Kidney (tissue), 14 donors: Measurements from ENCODE around the gene TBC1D17. TPM values are rescaled to one million over a fixed set of nuclear protein-coding genes. Genes with fewer than 3 reads are reported as not detected.

Experiments used
- DNase-seq, 5 donors: peaks; one replicate each; pipeline ENCODE4 v3.0.0-alpha.2; 2013 to 2020
- FAIRE-seq: peaks from 2 replicates; lab custom pipeline; 2012; peaks lifted over from hg19 to GRCh38; lab: Jason Lieb, UNC
- H3K27ac ChIP-seq, 2 donors: one replicate each; pipeline ENCODE4 v1.7.0; 2013; ENCODE audit warnings: low read depth in 2 of 2, low read length in 2 of 2, inconsistent platforms in 1 of 2
- H3K27me3 ChIP-seq: one replicate; pipeline ENCODE4 v1.7.1; 2013; ENCODE audit warnings: low read length, inconsistent platforms; ENCODE audit not compliant: control insufficient read depth, insufficient read depth
- H3K36me3 ChIP-seq, 3 donors: one replicate each; pipeline versions ENCODE4 v1.7.0 to v1.7.1; 2013; ENCODE audit warnings: low read length in 3 of 3, control low read depth in 1 of 3, inconsistent platforms in 1 of 3; ENCODE audit not compliant: insufficient read depth in 3 of 3, control insufficient read depth in 2 of 3
- H3K4me1 ChIP-seq, 3 donors: one replicate each; pipeline versions ENCODE4 v1.7.0 to v1.7.1; 2013; ENCODE audit warnings: low read length in 3 of 3, inconsistent platforms in 1 of 3, low read depth in 1 of 3; ENCODE audit not compliant: control insufficient read depth in 2 of 3, insufficient read depth in 2 of 3
- H3K4me3 ChIP-seq, 3 donors: one replicate each; pipeline versions ENCODE4 v1.7.0 to v1.8.1; 2013; ENCODE audit warnings: low read length in 3 of 3, control low read depth in 1 of 3, inconsistent platforms in 1 of 3
- H3K9ac ChIP-seq, 3 donors: one replicate each; pipeline versions ENCODE4 v1.7.0 to v1.7.1; 2013; ENCODE audit warnings: low read length in 3 of 3, control low read depth in 1 of 3, inconsistent platforms in 1 of 3
- H3K9me3 ChIP-seq, 3 donors: one replicate each; pipeline versions ENCODE4 v1.7.0 to v1.7.1; 2013; ENCODE audit warnings: low read length in 3 of 3, control low read depth in 1 of 3, inconsistent platforms in 1 of 3; ENCODE audit not compliant: control insufficient read depth in 2 of 3, insufficient read depth in 1 of 3
- CTCF ChIP-seq: IDR thresholded peaks from 3 replicates; pipeline ENCODE4 v1.5.1; 2012; ENCODE audit warnings: mild to moderate bottlenecking, moderate library complexity, borderline replicate concordance; ENCODE audit not compliant: insufficient read depth; ENCODE audit errors: extremely low read depth
- intact Hi-C: fragments of 100-400 bp; cut with DNase I; formaldehyde crosslinking; loops from one replicate; pipeline ENCODE4 v1.11.1; 2022
- polyA plus RNA-seq: library from polyadenylated mRNA; stranded (reverse); fragments of 350-450 nt; fragmentation: Illumina TruSeq; extraction: RNeasy Lipid Tissue Mini Kit (QIAGEN cat#74804); gene quantifications from one replicate; pipeline ENCODE4 v1.2.3, GENCODE V29; 2014; ENCODE audit warnings: low read depth, low replicate concordance; ENCODE audit not compliant: insufficient read depth
- total RNA-seq: library from RNA; stranded (reverse); fragmentation: NEBNext Ultra II Directional; extraction: Animal tissue kit (Norgen Biotek cat#: 25700); gene quantifications from one replicate; pipeline ENCODE4 v1.2.1, GENCODE V29; 2021
- donor health status: control.
- donor health status: control.
- donor health status: control.
- donor health status: control.
- donor health status: control.
- donor health status: DM: yes; HTN: yes; CAD: no.
- donor health status: Normal renal cell carcinoma (clear cell type).

Gene TBC1D17
- total and polyA plus RNA-seq, 2 donors from 2014 or later, result 34.8 to 43.6 TPM

- Histone ChIP-seq H3K9ac (peak overlapping the region in 2 of 3 donors; percentile 63 to 94), H3K36me3 (peaks cover 0 to 3% (median 3%) of the 10 kb centered on the region in 3 donors), H3K27me3 (no peaks in the 10 kb centered on the region), H3K27ac (peak overlapping the region; percentile 82 to 99), H3K4me1 (peaks cover 0 to 17% (median 9%) of the 10 kb centered on the region in 3 donors), H3K9me3 (no peaks in the 10 kb centered on the region), H3K4me3 (peak overlapping the region; percentile 3 to 91 (median 87))
- intact Hi-C loops, result no loop called here
- FAIRE-seq, result no peak
- TF ChIP-seq CTCF, result no peak
- no peak for DNase-seq
Measured at GRCh38 chr19:49850221-49850486, 27.3 kb upstream of the TBC1D17 start.

GRCh38 chr19:49850487-49851342, 26.8 kb upstream of the TBC1D17 start, which contains the start of gene PTOV1:
Gene PTOV1 (plus strand): TSS chr19:49851159.
- Histone ChIP-seq H3K4me3 (peak within 1 kb of the TSS; percentile 76 to 91 (median 87)), H3K27me3 (no peaks in the 10 kb centered on the region), H3K9ac (peak within 1 kb of the TSS; percentile 51 to 94 (median 85)), H3K27ac (peak within 1 kb of the TSS; percentile 98 to 99), H3K9me3 (no peaks in the 10 kb centered on the region), H3K36me3 (peaks cover 0 to 6% (median 5%) of the 10 kb centered on the region in 3 donors), H3K4me1 (peaks cover 0 to 17% (median 9%) of the 10 kb centered on the region in 3 donors)
- intact Hi-C loops, result no loop called here
- DNase-seq (peak; percentile 92 to 96 (median 96)), FAIRE-seq (no peak)
- no peak for TF ChIP-seq CTCF

GRCh38 chr19:49851456-49852259, 25.8 kb upstream of the TBC1D17 start:
- H3K9me3 ChIP-seq, result no peaks in the 10 kb centered on the region
- H3K4me3 ChIP-seq, result peak overlapping the region; percentile 62 to 77 (median 76)
- H3K4me1 ChIP-seq, result peaks cover 0 to 17% (median 9%) of the 10 kb centered on the region in 3 donors
- peak; percentile 65 to 91 (median 83) for DNase-seq
- no peak for FAIRE-seq
- no peaks in the 10 kb centered on the region for H3K27me3 ChIP-seq
- intact Hi-C loops, result no loop called here
- peak overlapping the region; percentile 98 to 99 for H3K27ac ChIP-seq
- peak overlapping the region; percentile 34 to 51 (median 42) for H3K9ac ChIP-seq
- no peak for TF ChIP-seq CTCF
- peaks cover 0 to 12% (median 6%) of the 10 kb centered on the region in 3 donors for H3K36me3 ChIP-seq
